ENCODE results near the gene HHLA2. TPM values are rescaled to one million over a fixed set of nuclear protein-coding genes. Genes with fewer than 3 reads are reported as not detected.

The HHLA2 gene
- polyA plus RNA-seq, 5 donors = 0.31 to 3.1 (median 2.2) TPM

DNA sequence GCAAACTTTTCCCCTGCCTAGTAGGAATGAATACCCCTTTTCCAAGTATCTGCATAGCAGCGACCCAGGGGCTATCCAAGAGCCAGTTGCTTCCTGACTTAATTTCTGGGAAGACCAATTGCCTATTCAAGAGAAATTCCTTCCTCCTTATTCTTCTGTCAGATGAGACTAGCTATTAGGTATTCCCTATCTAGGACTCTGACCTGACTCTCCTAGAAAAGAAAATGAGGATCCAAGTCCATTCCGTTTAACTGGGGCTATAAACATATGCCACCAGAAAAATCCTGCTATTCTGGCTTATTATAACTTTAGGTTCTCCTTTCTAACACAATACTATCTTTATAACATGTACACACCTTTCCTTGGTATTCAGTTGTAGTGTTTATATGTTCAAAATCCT is 1.7 kb downstream of the HHLA2 start:
- no peak for DNase-seq

GRCh38 chr3:108300103-108300849 is 3.9 kb downstream of the HHLA2 start:
- DNase-seq = no peak

- no peak for DNase-seq
Observed at GRCh38 chr3:108301695-108302404, 5.5 kb downstream of the HHLA2 start.

GRCh38 chr3:108302570-108302969 is 6.2 kb downstream of the HHLA2 start:
- DNase-seq = no peak

- DNase-seq = no peak
Observed at GRCh38 chr3:108305484-108306172, 9.3 kb downstream of the HHLA2 start.

GRCh38 chr3:108311797-108312196 is 15.4 kb downstream of the HHLA2 start:
- no peak for DNase-seq

GRCh38 chr3:108312656-108313055 is 16.3 kb downstream of the HHLA2 start:
- no peak for DNase-seq

DNA sequence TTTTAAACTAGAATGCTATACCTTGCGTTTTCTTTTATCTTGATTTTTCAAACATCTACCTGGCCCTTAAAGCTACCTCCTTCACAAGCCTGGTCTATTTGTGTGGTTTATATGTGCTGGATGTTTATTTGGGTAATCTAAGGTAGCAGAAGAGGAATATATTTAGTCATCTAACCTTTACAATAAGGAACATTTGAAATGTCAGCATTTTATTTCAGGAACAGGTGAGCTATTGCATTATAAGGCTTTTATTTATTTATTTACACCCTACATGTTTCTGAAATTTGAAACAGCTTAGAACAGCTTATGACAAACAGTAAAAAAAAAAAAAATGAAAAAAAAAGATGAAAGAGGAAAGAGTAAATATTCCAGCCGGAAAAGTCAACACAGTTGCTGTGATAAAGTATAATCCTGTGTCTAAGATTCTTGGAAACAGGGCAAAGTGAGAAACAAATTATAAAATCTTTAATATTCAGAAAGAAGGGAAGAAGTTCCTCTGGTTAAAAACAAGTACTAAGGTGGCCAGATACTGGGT is 19.5 kb downstream of the HHLA2 start:
- DNase-seq = no peak

- peak; percentile 58 to 60 for DNase-seq
Observed at GRCh38 chr3:108319428-108320082, 23.2 kb downstream of the HHLA2 start.

DNA sequence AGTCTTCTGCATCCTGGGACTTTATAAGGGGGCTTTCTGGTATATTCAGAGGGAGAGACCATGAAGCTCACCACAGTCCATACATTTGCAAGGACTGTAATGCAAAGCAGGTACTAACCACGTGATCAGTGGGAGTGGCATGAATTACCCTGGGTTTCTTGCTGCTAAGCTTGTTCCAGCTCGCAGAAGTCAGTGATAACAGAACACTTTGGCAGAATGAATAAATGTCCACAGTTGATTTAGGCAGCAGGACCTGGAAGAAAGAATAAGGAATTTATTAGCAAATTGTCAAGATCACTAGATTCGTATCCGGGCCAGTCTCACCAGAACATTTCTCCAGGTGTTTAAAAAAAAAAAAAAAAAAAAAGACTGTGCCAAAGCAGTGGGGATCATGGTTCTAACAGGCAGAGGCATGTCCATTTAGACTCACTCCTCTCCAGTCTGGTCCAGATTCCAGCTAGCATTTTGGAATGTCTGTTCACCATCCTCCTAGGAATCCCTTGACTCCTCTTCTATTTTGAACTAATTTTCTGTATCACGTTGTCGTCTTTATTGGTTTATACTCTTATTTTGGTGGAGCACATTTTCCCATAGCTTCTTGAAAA is 24.5 kb downstream of the HHLA2 start:
- no peak for DNase-seq

DNA sequence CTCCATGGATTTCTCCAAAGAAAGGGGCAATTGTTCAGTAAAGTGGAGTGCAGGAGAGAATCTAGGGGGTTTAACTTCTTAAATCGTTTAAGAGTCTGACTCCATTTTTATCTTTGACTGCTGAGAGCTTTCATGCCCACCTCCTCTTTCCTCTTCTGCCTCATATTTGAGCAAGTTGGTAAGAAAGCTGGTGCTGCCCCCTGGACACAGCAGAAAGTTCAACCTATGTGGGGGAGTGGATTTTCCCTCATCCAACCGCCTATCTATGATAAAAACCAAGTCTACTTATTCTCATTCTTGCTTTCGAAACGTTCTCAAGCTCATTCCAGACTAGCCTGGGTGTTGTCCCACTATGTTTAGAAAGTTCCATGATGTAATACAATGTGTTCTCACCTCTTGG is 26.0 kb downstream of the HHLA2 start:
- no peak for DNase-seq

GRCh38 chr3:108324177-108324576 is 27.8 kb downstream of the HHLA2 start:
- DNase-seq = no peak

- DNase-seq = no peak
Observed at GRCh38 chr3:108327168-108327567, 30.8 kb downstream of the HHLA2 start.

GRCh38 chr3:108328821-108329486 is 32.6 kb downstream of the HHLA2 start:
- no peak for DNase-seq

DNA sequence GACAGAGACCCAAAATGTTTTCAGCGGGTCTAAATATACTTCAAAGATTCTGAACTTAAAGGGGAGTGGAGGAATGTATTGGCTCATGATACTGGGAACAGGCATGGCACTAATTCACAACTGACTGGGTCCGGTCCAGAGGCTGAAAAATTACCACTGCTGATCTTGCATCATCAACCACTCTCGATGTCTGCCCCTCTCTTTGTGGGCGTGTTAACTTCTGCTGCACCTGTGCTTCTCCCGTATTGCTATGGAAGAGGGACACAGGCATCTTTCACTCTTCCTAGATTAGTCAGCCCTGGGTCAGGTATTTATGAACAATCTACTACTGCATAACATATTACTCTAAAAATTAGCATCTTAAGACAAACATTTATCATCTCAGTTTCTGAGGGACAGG is 33.2 kb downstream of the HHLA2 start:
- DNase-seq = no peak

GRCh38 chr3:108329947-108330346 is 33.6 kb downstream of the HHLA2 start:
- no peak for DNase-seq

GRCh38 chr3:108331792-108332191 is 35.4 kb downstream of the HHLA2 start:
- no peak for DNase-seq

DNA sequence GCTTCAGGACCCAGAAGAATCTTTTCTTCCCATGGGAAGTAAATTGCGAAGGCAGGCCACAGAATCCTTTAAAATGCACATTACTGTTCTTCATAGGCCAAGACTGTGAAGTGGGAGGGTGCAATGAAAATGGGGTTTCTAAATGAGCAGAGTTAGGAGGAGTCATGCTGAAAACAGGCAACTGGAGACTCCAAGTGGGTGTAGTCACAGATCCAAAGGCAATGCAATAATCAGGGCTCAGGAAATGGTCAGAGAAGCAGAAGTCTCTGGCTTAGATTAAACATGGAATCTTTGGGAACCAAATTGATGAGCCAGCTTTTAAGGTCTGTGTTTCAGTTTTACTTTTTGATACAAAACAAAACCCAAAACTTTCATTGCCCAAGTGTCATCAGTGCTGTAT is 37.6 kb downstream of the HHLA2 start:
- no peak for DNase-seq

- no peak for DNase-seq
Observed at GRCh38 chr3:108334701-108335100, 38.4 kb downstream of the HHLA2 start.

DNA sequence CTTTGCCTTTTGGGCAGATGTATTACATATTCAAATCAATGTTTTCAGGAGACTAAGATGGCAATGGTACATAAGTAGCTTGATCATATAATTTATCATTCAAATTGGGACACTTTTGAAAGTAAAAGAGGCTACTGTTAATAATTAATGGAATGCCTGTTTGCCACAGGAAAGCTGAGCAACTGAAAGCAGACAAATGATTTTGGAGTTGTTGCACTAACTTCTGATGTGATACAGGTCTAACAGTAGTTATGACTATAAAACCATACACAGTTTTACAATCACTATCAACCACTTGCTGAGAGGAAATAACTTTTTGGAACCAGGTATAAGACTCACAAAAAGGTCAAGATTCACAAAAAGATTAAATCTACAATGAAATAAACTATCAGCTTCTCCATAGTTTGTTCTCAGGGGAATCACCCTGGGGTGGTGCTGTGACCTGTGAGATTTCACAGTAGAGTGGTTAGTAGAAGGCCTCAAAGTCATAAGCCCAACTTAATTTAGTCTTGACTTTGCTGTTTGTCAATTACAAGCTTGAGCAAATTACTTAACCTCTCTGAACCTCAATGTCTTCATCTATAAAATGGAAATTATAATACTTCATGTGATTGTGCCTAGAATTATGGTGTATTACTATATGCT is 42.7 kb downstream of the HHLA2 start:
- no peak for DNase-seq

- no peak for DNase-seq
Observed at GRCh38 chr3:108341911-108342310, 45.6 kb downstream of the HHLA2 start.

All from right lung (tissue), 5 donors.